ENCODE measurements around the gene CTRB1.

DNA sequence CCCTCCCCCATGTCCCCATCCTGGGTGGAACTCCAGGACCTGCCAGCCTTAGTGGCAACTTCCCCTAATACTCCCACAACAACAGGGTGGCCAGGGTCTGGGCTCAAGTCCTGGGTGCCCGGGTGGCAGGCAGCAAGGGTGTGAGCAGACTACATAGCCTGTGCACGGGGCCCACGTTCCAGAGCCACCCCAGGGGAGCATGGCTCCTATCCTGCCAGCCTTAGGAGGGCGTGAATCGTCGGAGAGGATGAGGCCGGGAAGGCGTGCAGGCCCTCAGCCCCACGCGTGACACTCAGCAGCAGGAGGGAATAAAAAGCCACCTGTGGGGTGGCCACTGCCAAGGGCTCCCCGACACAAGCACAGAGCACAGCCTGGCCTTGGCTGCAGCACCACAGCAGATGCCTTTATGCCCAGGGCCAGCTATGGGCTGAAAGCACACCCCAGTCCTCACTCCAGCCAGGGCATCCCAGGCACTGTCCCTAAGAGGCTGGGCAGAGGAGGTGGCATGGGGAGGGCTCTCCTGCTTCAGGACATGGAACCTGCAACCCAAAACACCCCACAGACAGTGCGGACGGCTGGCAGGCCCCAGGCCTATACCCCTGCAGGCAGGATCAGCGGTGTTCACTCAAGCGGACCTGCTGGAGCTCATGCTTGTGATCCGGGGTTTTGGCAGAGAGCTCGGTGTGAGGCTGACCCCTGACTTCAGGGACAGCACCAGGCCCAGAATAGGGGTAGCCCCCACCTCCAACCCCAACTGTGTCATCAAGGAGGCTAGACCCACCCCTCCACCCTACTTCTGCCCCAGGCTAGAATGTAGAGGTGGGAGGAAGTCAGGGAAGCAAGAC lies 30.0 kb downstream of the CTRB1 start:
- TF ChIP-seq, protein P1, sequence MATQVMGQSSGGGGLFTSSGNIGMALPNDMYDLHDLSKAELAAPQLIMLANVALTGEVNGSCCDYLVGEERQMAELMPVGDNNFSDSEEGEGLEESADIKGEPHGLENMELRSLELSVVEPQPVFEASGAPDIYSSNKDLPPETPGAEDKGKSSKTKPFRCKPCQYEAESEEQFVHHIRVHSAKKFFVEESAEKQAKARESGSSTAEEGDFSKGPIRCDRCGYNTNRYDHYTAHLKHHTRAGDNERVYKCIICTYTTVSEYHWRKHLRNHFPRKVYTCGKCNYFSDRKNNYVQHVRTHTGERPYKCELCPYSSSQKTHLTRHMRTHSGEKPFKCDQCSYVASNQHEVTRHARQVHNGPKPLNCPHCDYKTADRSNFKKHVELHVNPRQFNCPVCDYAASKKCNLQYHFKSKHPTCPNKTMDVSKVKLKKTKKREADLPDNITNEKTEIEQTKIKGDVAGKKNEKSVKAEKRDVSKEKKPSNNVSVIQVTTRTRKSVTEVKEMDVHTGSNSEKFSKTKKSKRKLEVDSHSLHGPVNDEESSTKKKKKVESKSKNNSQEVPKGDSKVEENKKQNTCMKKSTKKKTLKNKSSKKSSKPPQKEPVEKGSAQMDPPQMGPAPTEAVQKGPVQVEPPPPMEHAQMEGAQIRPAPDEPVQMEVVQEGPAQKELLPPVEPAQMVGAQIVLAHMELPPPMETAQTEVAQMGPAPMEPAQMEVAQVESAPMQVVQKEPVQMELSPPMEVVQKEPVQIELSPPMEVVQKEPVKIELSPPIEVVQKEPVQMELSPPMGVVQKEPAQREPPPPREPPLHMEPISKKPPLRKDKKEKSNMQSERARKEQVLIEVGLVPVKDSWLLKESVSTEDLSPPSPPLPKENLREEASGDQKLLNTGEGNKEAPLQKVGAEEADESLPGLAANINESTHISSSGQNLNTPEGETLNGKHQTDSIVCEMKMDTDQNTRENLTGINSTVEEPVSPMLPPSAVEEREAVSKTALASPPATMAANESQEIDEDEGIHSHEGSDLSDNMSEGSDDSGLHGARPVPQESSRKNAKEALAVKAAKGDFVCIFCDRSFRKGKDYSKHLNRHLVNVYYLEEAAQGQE (IDR thresholded peaks at IDR 0.05; ENCODE audit: low read depth), result no peak
- TF ChIP-seq RAD21 (IDR thresholded peaks at IDR 0.05; ENCODE audit: low read depth), result no peak
- TF ChIP-seq, protein P2, sequence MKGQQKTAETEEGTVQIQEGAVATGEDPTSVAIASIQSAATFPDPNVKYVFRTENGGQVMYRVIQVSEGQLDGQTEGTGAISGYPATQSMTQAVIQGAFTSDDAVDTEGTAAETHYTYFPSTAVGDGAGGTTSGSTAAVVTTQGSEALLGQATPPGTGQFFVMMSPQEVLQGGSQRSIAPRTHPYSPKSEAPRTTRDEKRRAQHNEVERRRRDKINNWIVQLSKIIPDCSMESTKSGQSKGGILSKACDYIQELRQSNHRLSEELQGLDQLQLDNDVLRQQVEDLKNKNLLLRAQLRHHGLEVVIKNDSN (IDR thresholded peaks at IDR 0.05), result no peak
- TF ChIP-seq EGR1 (IDR thresholded peaks at IDR 0.05), result no peak

Measured in Ishikawa (cell line).